K562 (cell line): ENCODE data around the gene UBXN4. TPM values are rescaled to one million over a fixed set of nuclear protein-coding genes. Genes with fewer than 3 reads are reported as not detected.

ENCODE experiments used
- ATAC-seq: fragments of 200-7000 bp; cut with Tn5 transposase; 3 replicates; pipeline ENCODE4 v1.9.1; 2020; ENCODE audit warnings: moderate library complexity
- BruUV-seq: library from RNA; stranded (reverse); fragments of 400-500 nt; replicated peaks from 2 replicates; lab custom pipeline; 2021; lab: Mats Ljungman, UMichigan
- CTCF ChIA-PET: fragments of 300-600 bp; formaldehyde crosslinking; extraction: SDS; loops from one replicate; lab custom pipeline; 2021; ENCODE audit warnings: low intra/inter-chr PET ratio; lab: Yijun Ruan, JAX
- POLR2A ChIA-PET: fragments of 300-600, 350-650 bp; sonication (Branson Sonifier 250); formaldehyde crosslinking; extraction: SDS; loops from one replicate; lab custom pipeline; 2021; ENCODE audit warnings: antibody characterized with exemption, inconsistent platforms; lab: Yijun Ruan, JAX
- DNase-seq, 4 experiments: peaks; one replicate each; pipeline versions ENCODE4 v3.0.0 to v3.0.0-alpha.2; 2011 to 2018; ENCODE audit warnings: low spot score in 3 of 4, mixed read lengths in 3 of 4; ENCODE audit errors: extremely low read depth in 1 of 4
- FAIRE-seq: peaks from 2 replicates; lab custom pipeline; 2011; peaks lifted over from hg19 to GRCh38; lab: Jason Lieb, UNC
- H2AFZ ChIP-seq: 2 replicates; pipeline ENCODE4 v1.6.0; 2011; ENCODE audit warnings: low read depth, low read length, control low read depth, inconsistent platforms
- H3K27ac ChIP-seq: fragments of 200-600 bp; 3 replicates; pipeline ENCODE4 v1.8.0; 2011; ENCODE audit warnings: low read depth, mild to moderate bottlenecking, control low read depth, inconsistent platforms, low read length, moderate library complexity, mixed read lengths; ENCODE audit errors: extremely low read depth
- H3K27me3 ChIP-seq, 2 experiments: fragments of 300-600 bp in 1 of 2; 2 replicates in 1 of 2; 3 replicates in 1 of 2; pipeline versions ENCODE4 v1.6.0 to v1.8.0; 2011; ENCODE audit warnings: inconsistent platforms in 2 of 2, low read length in 2 of 2, mild to moderate bottlenecking in 1 of 2, mixed read lengths in 1 of 2, moderate library complexity in 1 of 2; ENCODE audit not compliant: control insufficient read depth in 2 of 2, insufficient read depth in 2 of 2
- H3K36me3 ChIP-seq: fragments of 300-600 bp; 3 replicates; pipeline ENCODE4 v1.8.0; 2011; ENCODE audit warnings: mild to moderate bottlenecking, low read length, inconsistent platforms; ENCODE audit not compliant: control insufficient read depth, insufficient read depth
- H3K4me1 ChIP-seq, 2 experiments: fragments of 200-600 bp in 1 of 2; replicated peaks in 1 of 2; 2 replicates in 1 of 2; 3 replicates in 1 of 2; pipeline versions ENCODE4 v1.5.1 to v1.8.0; 2011; ENCODE audit warnings: inconsistent platforms in 2 of 2, low read length in 2 of 2, mild to moderate bottlenecking in 1 of 2, mixed read lengths in 1 of 2, moderate library complexity in 1 of 2; ENCODE audit not compliant: control insufficient read depth in 2 of 2, insufficient read depth in 2 of 2
- H3K4me2 ChIP-seq: 2 replicates; pipeline ENCODE4 v1.6.1; 2011; ENCODE audit warnings: low read length, control low read depth, inconsistent platforms, mixed read lengths; ENCODE audit not compliant: insufficient read depth
- H3K4me3 ChIP-seq: fragments of 200-600 bp; sonication (generic), shearing (Covaris generic); 2 replicates; pipeline ENCODE4 v1.5.1; 2016; ENCODE audit warnings: control low read depth, inconsistent platforms
- H3K79me2 ChIP-seq: fragments of 200-600 bp; 3 replicates; pipeline ENCODE4 v1.8.0; 2011; ENCODE audit warnings: low read length, inconsistent platforms; ENCODE audit not compliant: control insufficient read depth, insufficient read depth
- H3K9ac ChIP-seq, 2 experiments: 2 replicates each; pipeline versions ENCODE4 v1.6.0 to v1.6.1; 2011; ENCODE audit warnings: low read depth in 2 of 2, low read length in 2 of 2, control low read depth in 1 of 2, inconsistent platforms in 1 of 2, mild to moderate bottlenecking in 1 of 2, mixed read lengths in 1 of 2; ENCODE audit not compliant: insufficient read depth in 1 of 2
- H3K9me1 ChIP-seq: one replicate; pipeline ENCODE4 v1.6.0; 2011; ENCODE audit warnings: inconsistent platforms, mild to moderate bottlenecking, low read length, moderate library complexity; ENCODE audit not compliant: control insufficient read depth, insufficient read depth
- H3K9me3 ChIP-seq: replicated peaks from 2 replicates; pipeline ENCODE4 v1.5.1; 2011; ENCODE audit warnings: low read depth, low read length, inconsistent platforms; ENCODE audit not compliant: control insufficient read depth, insufficient read depth
- H4K20me1 ChIP-seq: replicated peaks from 2 replicates; pipeline ENCODE4 v1.6.1; 2011; ENCODE audit warnings: low read length, inconsistent platforms, mixed read lengths; ENCODE audit not compliant: control insufficient read depth, insufficient read depth
- E4F1 ChIP-seq: fragments of 250-450 bp; sonication (Bioruptor Pico); IDR thresholded peaks from 2 replicates; pipeline ENCODE4 v1.5.0; 2021; ENCODE audit warnings: mild to moderate bottlenecking, borderline replicate concordance
- KLF1 ChIP-seq: fragments of 450-650 bp; IDR thresholded peaks from 2 replicates; pipeline ENCODE4 v1.6.1; 2016; ENCODE audit warnings: missing genetic modification characterization, missing compliant biosample characterization
- MAFK ChIP-seq: IDR thresholded peaks from 2 replicates; pipeline ENCODE4 v1.6.1; 2011; ENCODE audit warnings: low read length, improper control_type of control experiment
- NUFIP1 ChIP-seq: fragments of 450-650 bp; IDR thresholded peaks from 2 replicates; pipeline ENCODE4 v1.6.1; 2018; ENCODE audit not compliant: partially characterized antibody
- SIRT6 ChIP-seq: IDR thresholded peaks from one replicate; pipeline ENCODE4 v1.6.1; 2012; ENCODE audit warnings: low read depth, mild to moderate bottlenecking, control low read depth, inconsistent platforms, low read length, moderate library complexity
- SOX6 ChIP-seq: fragments of 450-650 bp; IDR thresholded peaks from 2 replicates; pipeline ENCODE4 v1.6.1; 2014; ENCODE audit warnings: mild to moderate bottlenecking
- ZNF444 ChIP-seq: fragments of 250-450 bp; sonication (Bioruptor Pico); IDR thresholded peaks from 2 replicates; pipeline ENCODE4 v1.4.0; 2020; ENCODE audit warnings: mild to moderate bottlenecking, moderate library complexity
- in situ Hi-C: fragments of 300-500 bp; cut with MboI; formaldehyde crosslinking; loops from 4 replicates; pipeline ENCODE4 v1.15.0; 2018; ENCODE audit warnings: inconsistent platforms, mixed read lengths
- intact Hi-C: fragments of 100-400 bp; cut with micrococcal nuclease; formaldehyde crosslinking; loops from 2 replicates; pipeline ENCODE4 v1.14.2; 2022
- polyA plus RNA-seq, 8 experiments: library from polyadenylated mRNA; depleted of rRNA in 4 of 8; stranded (reverse) in 5 of 8; unstranded in 3 of 8; fragments of >200 nt; fragmentation: Nextera tagmentation in 2 of 8; fragmentation: Illumina TruSeq in 1 of 8; extraction: Ambion mirVana in 2 of 8; extraction: Trizol in 1 of 8; gene quantifications; 2 replicates each; pipeline versions ENCODE4 v1.2.1 to v1.2.3, GENCODE V29; 2011 to 2014; ENCODE audit warnings: inconsistent platforms in 1 of 8, missing spikeins in 1 of 8
- total RNA-seq, 7 experiments: library from RNA; depleted of rRNA in 6 of 7; stranded (reverse); fragments of >200 nt in 6 of 7; fragmentation: Illumina TruSeq in 2 of 7; extraction: Trizol in 2 of 7; gene quantifications; 2 replicates each; pipeline versions ENCODE4 v1.2.1 to v1.2.3, GENCODE V29; 2011 to 2021; ENCODE audit warnings: low replicate concordance in 1 of 7

Gene UBXN4
- total and polyA plus RNA-seq, 9 of the 15 experiments (the other 6 are each of a cell fraction or from before 2014, with no cell fraction given): 30.4 to 127 (median 55.3) TPM

- Histone ChIP-seq H3K4me3 (no peak overlapping the region), H4K20me1 (no peaks in the 10 kb centered on the region), H3K4me2 (no peak overlapping the region), H3K9ac (no peak overlapping the region), H3K9me3 (peaks cover under 1% of the 10 kb centered on the region; the same call in 1 of the 2 replicates), H2AFZ (no peak overlapping the region), H3K79me2 (peaks cover 4% of the 10 kb centered on the region; the same call in 1 of the 3 replicates), H3K27me3 (no peaks in the 10 kb centered on the region), H3K27ac (no peak overlapping the region), H3K36me3 (peaks cover 78% of the 10 kb centered on the region), H3K9me1 (no peaks in the 10 kb centered on the region), H3K4me1 (no peaks in the 10 kb centered on the region)
- no peak for DNase-seq
- POLR2A ChIA-PET: interaction anchor here (0.8 to 0.9 kb wide), 2 partner anchors 11 to 25 kb away, joined by 3 to 4 read pairs; no protein-coding TSS in a partner anchor
- intact Hi-C loops: no loop called here
- ATAC-seq: no peak
- in situ Hi-C loops: no loop called here
- TF ChIP-seq SOX6 (no peak), MAFK (no peak), E4F1 (no peak), SIRT6 (no peak), ZNF444 (no peak), NUFIP1 (no peak), KLF1 (tag) (no peak)
- CTCF ChIA-PET: no interaction called here
- no peak for FAIRE-seq
- no TSS peak for BruUV-seq
These were observed 20.4 kb downstream of the UBXN4 start for GRCh38 chr2:135762022-135762421.
